Gastroesophageal sphincter (tissue), 4 donors: ENCODE results near the gene BTRC. TPM values are rescaled to one million over a fixed set of nuclear protein-coding genes. Genes with fewer than 3 reads are reported as not detected.
"Not testable (repeated sequence)": the region's sequence is repeated elsewhere in the genome, so short reads cannot be mapped to it uniquely, and the experiment has no call there.

Experiments
- ATAC-seq: fragments of 150-250 bp; one replicate; pipeline ENCODE4 v1.9.1; 2016; ENCODE audit warnings: mild to moderate bottlenecking, moderate library complexity
- H3K27ac ChIP-seq, 4 donors: fragments of 200-600 bp; sonication (generic) in 3 of 4; 1 replicate in 3 of 4; 2 replicates in 1 of 4; pipeline ENCODE4 v1.5.1; 2016 to 2019
- H3K27me3 ChIP-seq: fragments of 200-600 bp; sonication (generic); one replicate; pipeline ENCODE4 v1.5.1; 2019
- H3K36me3 ChIP-seq, 2 donors: fragments of 200-600 bp; sonication (generic); one replicate each; pipeline ENCODE4 v1.5.1; 2019; ENCODE audit warnings: control low read depth in 1 of 2
- H3K4me1 ChIP-seq, 3 donors: fragments of 200-600 bp; sonication (generic); 1 replicate in 2 of 3; 2 replicates in 1 of 3; pipeline ENCODE4 v1.5.1; 2016 to 2019; ENCODE audit warnings: control low read depth in 2 of 3
- H3K4me3 ChIP-seq, 2 donors: fragments of 200-600 bp; sonication (generic); one replicate each; pipeline ENCODE4 v1.5.1; 2019; ENCODE audit warnings: mild to moderate bottlenecking in 1 of 2, moderate library complexity in 1 of 2
- H3K9me3 ChIP-seq, 3 donors: fragments of 200-600 bp; sonication (generic); one replicate each; pipeline ENCODE4 v1.5.1; 2017 to 2019; ENCODE audit warnings: control low read depth in 2 of 3
- CTCF ChIP-seq, 4 experiments: fragments of 200-600 bp in 2 of 4; fragments of 450-650 bp in 2 of 4; sonication (generic) in 1 of 4; IDR thresholded peaks; one replicate each; pipeline ENCODE4 v1.5.1; 2017 to 2019; ENCODE audit warnings: antibody characterized with exemption in 4 of 4, mild to moderate bottlenecking in 2 of 4, moderate library complexity in 2 of 4
- EP300 ChIP-seq: sonication (generic); formaldehyde crosslinking; IDR thresholded peaks from one replicate; pipeline ENCODE4 v1.6.1; 2017; ENCODE audit warnings: antibody characterized with exemption, mild to moderate bottlenecking
- POLR2A ChIP-seq, 2 donors: fragments of 450-650 bp; IDR thresholded peaks; one replicate each; pipeline ENCODE4 v1.6.1; 2017; ENCODE audit warnings: antibody characterized with exemption in 2 of 2, mild to moderate bottlenecking in 2 of 2, moderate library complexity in 1 of 2
- POLR2AphosphoS5 ChIP-seq: sonication (generic); formaldehyde crosslinking; IDR thresholded peaks from one replicate; pipeline ENCODE4 v1.6.1; 2017; ENCODE audit warnings: antibody characterized with exemption
- WGBS, 2 donors: methylation state at CpG; one replicate each; pipeline ENCODE4 v1.1.5; 2018; ENCODE audit warnings: low coverage in 1 of 2; 5-methylcytosine and 5-hydroxymethylcytosine counted together
- total RNA-seq, 4 donors: library from RNA; depleted of rRNA; stranded (reverse); fragments of >200 nt; gene quantifications; one replicate each; pipeline ENCODE4 v1.1.0, GENCODE V29; 2016

BTRC gene
- total RNA-seq, 4 donors from 2014 or later, result 9.0 to 15.6 (median 14.1) TPM

GRCh38 chr10:101364721-101365120 is 10.8 kb downstream of the BTRC start:
- ATAC-seq, result no peak
- WGBS, 2 donors, result 64 to 83% methylated on average over 6 to 7 of the region's 7 CpGs
- Histone ChIP-seq H3K9me3 (no peaks in the 10 kb centered on the region), H3K27me3 (no peaks in the 10 kb centered on the region), H3K27ac (no peak overlapping the region), H3K4me1 (peaks cover 0 to 10% (median 0%) of the 10 kb centered on the region in 3 donors), H3K36me3 (peaks cover 0 to 14% of the 10 kb centered on the region in 2 donors), H3K4me3 (no peak overlapping the region)
- TF ChIP-seq POLR2AphosphoS5, result no peak
- TF ChIP-seq EP300, result no peak
- no peak for TF ChIP-seq CTCF (IDR thresholded peaks at IDR 0.05)
- no peak for TF ChIP-seq POLR2A (IDR thresholded peaks at IDR 0.05)

- Histone ChIP-seq H3K4me1 (peaks cover 0 to 10% (median 0%) of the 10 kb centered on the region in 3 donors), H3K27ac (no peak overlapping the region), H3K27me3 (no peaks in the 10 kb centered on the region), H3K9me3 (no peaks in the 10 kb centered on the region), H3K4me3 (no peak overlapping the region), H3K36me3 (peaks cover 0 to 21% of the 10 kb centered on the region in 2 donors)
- no peak for ATAC-seq
- TF ChIP-seq EP300 (no peak), POLR2AphosphoS5 (no peak), CTCF (IDR thresholded peaks at IDR 0.05) (no peak), POLR2A (IDR thresholded peaks at IDR 0.05) (no peak)
- WGBS, 2 donors, result 90 to 91% methylated on average over 7 of the region's 9 CpGs
Observed at GRCh38 chr10:101367569-101368453, 13.8 kb downstream of the BTRC start.

GRCh38 chr10:101373063-101373462 is 19.1 kb downstream of the BTRC start:
- H3K27me3 ChIP-seq, result no peaks in the 10 kb centered on the region

GRCh38 chr10:101373993-101374392 is 20.0 kb downstream of the BTRC start:
- H3K9me3 ChIP-seq, H3K27ac ChIP-seq, H3K4me3 ChIP-seq, H3K27me3 ChIP-seq, H3K4me1 ChIP-seq, ATAC-seq: not testable (repeated sequence)
- WGBS, 2 donors, result 80 to 94% methylated on average over 1 to 2 of the region's 3 CpGs
- peaks cover 0 to 21% of the 10 kb centered on the region in 2 donors for H3K36me3 ChIP-seq

More at GRCh38 chr10:101373063-101373462, 19.1 kb downstream of the BTRC start:
- WGBS, 2 donors, result 100% methylated on average over 1 of the region's 1 CpG
- ATAC-seq, result no peak
- Histone ChIP-seq H3K36me3 (peaks cover 0 to 25% of the 10 kb centered on the region in 2 donors), H3K27ac (no peak overlapping the region), H3K4me3 (no peak overlapping the region), H3K4me1 (no peaks in the 10 kb centered on the region), H3K9me3 (no peaks in the 10 kb centered on the region)
- no peak for TF ChIP-seq CTCF (IDR thresholded peaks at IDR 0.05)
- no peak for TF ChIP-seq POLR2A (IDR thresholded peaks at IDR 0.05)
- TF ChIP-seq POLR2AphosphoS5, result no peak
- no peak for TF ChIP-seq EP300

- Histone ChIP-seq H3K27ac (no peak overlapping the region), H3K9me3 (no peaks in the 10 kb centered on the region), H3K36me3 (peaks cover 0 to 18% of the 10 kb centered on the region in 2 donors), H3K27me3 (no peaks in the 10 kb centered on the region), H3K4me3 (no peak overlapping the region), H3K4me1 (no peaks in the 10 kb centered on the region)
- 88 to 100% methylated on average over 1 to 6 of the region's 7 CpGs for WGBS, 2 donors
- no peak for ATAC-seq
- TF ChIP-seq POLR2AphosphoS5, result no peak
- no peak for TF ChIP-seq EP300
- TF ChIP-seq POLR2A (IDR thresholded peaks at IDR 0.05), result no peak
- TF ChIP-seq CTCF (IDR thresholded peaks at IDR 0.05), result no peak
Observed at GRCh38 chr10:101375076-101375475, 21.1 kb downstream of the BTRC start.
